GM12891 (cell line): ENCODE data around the gene CCDC63.

Experiments used
- DNase-seq: peaks from one replicate; pipeline ENCODE4 v3.0.0; 2011; ENCODE audit warnings: low spot score; ENCODE audit not compliant: insufficient read length
- FAIRE-seq: peaks from 2 replicates; lab custom pipeline; 2011; peaks lifted over from hg19 to GRCh38; lab: Jason Lieb, UNC
- PAX5 ChIP-seq: IDR thresholded peaks from 2 replicates; pipeline ENCODE4 v1.6.1; 2011; ENCODE audit warnings: low read length, moderate library complexity, mild to moderate bottlenecking; ENCODE audit not compliant: insufficient read depth, severe bottlenecking
- POLR2A ChIP-seq: IDR thresholded peaks from 2 replicates; pipeline ENCODE4 v1.6.1; 2011; ENCODE audit warnings: low read depth, low read length, control low read depth
- POLR2AphosphoS5 ChIP-seq: IDR thresholded peaks from 2 replicates; pipeline ENCODE4 v1.6.1; 2011; ENCODE audit warnings: low read depth, low read length, control low read depth
- POU2F2 ChIP-seq: IDR thresholded peaks from 2 replicates; pipeline ENCODE4 v1.6.1; 2011; ENCODE audit warnings: low read depth, mild to moderate bottlenecking, control low read depth, low read length, moderate library complexity
- SPI1 ChIP-seq: IDR thresholded peaks from 2 replicates; pipeline ENCODE4 v1.6.1; 2011; ENCODE audit warnings: low read depth, low read length, control low read depth
- TAF1 ChIP-seq: IDR thresholded peaks from 2 replicates; pipeline ENCODE4 v1.6.1; 2011; ENCODE audit warnings: low read depth, low read length, control low read depth

Gene CCDC63

DNA sequence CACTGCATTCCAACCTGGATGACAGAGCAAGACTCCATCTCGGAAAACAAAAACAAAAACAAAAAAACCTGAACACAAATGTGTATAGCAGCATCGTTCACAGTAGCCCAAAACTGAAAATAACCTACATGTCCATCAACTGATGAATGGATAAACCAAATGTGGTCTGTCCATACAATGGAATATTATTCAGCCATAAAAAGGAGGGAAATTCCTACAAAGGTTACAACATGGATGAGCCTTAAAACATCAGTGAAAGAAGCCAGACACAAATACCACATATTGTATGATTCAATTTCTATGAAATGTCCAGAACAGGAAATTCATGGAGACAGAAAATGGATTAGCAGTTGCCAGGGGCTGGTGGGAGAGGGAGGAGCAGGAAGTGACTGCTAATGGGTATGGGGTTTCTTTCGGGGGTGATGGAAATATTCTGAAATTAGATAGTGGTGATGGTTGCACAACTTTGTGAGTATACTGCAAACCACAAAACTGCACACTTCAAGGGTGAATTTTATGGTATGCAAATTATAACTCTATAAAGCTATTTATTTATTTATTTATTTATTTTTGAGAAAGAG lies 69.6 kb downstream of the CCDC63 start:
- DNase-seq (no peak), FAIRE-seq (peak; percentile 45)
- no peak for TF ChIP-seq TAF1

- TF ChIP-seq SPI1 (no peak), POLR2A (no peak), PAX5 (no peak), POLR2AphosphoS5 (no peak), POU2F2 (no peak), TAF1 (no peak)
- DNase-seq (no peak), FAIRE-seq (no peak)
Observed at GRCh38 chr12:110917467-110917866, 70.7 kb downstream of the CCDC63 start.

GRCh38 chr12:110917961-110918360 lies 71.2 kb downstream of the CCDC63 start:
- no peak for DNase-seq
- FAIRE-seq: no peak

DNA sequence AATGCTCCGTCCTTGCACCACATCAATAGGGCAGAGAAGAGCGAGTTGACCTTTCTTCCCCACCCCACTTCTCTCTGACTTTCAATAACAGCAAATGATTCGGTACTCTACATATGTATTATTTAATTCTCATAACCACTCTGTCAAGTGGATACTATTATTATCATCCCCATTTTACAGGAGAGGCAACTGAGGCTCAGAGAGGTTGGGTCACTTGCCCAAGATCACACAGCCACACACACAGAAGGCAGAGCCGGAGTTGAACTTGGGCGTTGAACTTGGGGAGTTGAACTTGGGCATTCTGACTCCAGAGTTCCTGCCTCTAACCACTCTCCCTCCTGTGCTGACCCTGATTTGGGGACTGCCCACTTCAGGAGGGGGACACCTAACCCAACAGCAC lies 72.9 kb downstream of the CCDC63 start:
- DNase-seq: no peak
- FAIRE-seq: no peak
- TF ChIP-seq POLR2AphosphoS5: no peak
- TF ChIP-seq POU2F2: no peak
- no peak for TF ChIP-seq SPI1
- no peak for TF ChIP-seq PAX5
- TF ChIP-seq POLR2A: no peak
- no peak for TF ChIP-seq TAF1

More at GRCh38 chr12:110917961-110918360, 71.2 kb downstream of the CCDC63 start:
- TF ChIP-seq SPI1 (no peak), PAX5 (no peak), TAF1 (no peak), POLR2A (no peak), POLR2AphosphoS5 (no peak)

- no peak for DNase-seq
- no peak for TF ChIP-seq POU2F2
- TF ChIP-seq PAX5: no peak
- no peak for TF ChIP-seq SPI1
- no peak for TF ChIP-seq POLR2A
- no peak for TF ChIP-seq TAF1
- no peak for TF ChIP-seq POLR2AphosphoS5
Observed at GRCh38 chr12:110920324-110920910, 73.6 kb downstream of the CCDC63 start, which contains the start of gene MYL2. TSS of gene MYL2 (minus strand) at chr12:110920579. CDS start at chr12:110920529, 50 bp downstream.

GRCh38 chr12:110921262-110921661 lies 74.5 kb downstream of the CCDC63 start:
- DNase-seq: no peak
- no peak for TF ChIP-seq SPI1
- TF ChIP-seq TAF1: no peak
- TF ChIP-seq PAX5: no peak
- TF ChIP-seq POU2F2: no peak
- TF ChIP-seq POLR2A: no peak
- TF ChIP-seq POLR2AphosphoS5: no peak
- no peak for FAIRE-seq

More at GRCh38 chr12:110920324-110920910, 73.6 kb downstream of the CCDC63 start, which contains the start of gene MYL2:
- no peak for FAIRE-seq

- no peak for DNase-seq
- FAIRE-seq: no peak
- TF ChIP-seq PAX5: no peak
- no peak for TF ChIP-seq POLR2A
- TF ChIP-seq POU2F2: no peak
- TF ChIP-seq POLR2AphosphoS5: no peak
- no peak for TF ChIP-seq SPI1
- TF ChIP-seq TAF1: no peak
Observed at GRCh38 chr12:110922652-110923051, 75.9 kb downstream of the CCDC63 start.

GRCh38 chr12:110923192-110923591 lies 76.4 kb downstream of the CCDC63 start:
- no peak for TF ChIP-seq POLR2AphosphoS5
- TF ChIP-seq SPI1: no peak
- no peak for TF ChIP-seq POU2F2
- no peak for TF ChIP-seq TAF1
- TF ChIP-seq PAX5: no peak
- no peak for TF ChIP-seq POLR2A
- no peak for DNase-seq
- no peak for FAIRE-seq

GRCh38 chr12:110923692-110924334 lies 77.0 kb downstream of the CCDC63 start:
- no peak for DNase-seq
- FAIRE-seq: no peak

GRCh38 chr12:110927546-110927945 lies 80.8 kb downstream of the CCDC63 start:
- no peak for TF ChIP-seq SPI1
- no peak for TF ChIP-seq POU2F2
- no peak for TF ChIP-seq TAF1
- TF ChIP-seq PAX5: no peak
- TF ChIP-seq POLR2A: no peak
- no peak for TF ChIP-seq POLR2AphosphoS5
- FAIRE-seq: no peak
- no peak for DNase-seq

More at GRCh38 chr12:110923692-110924334, 77.0 kb downstream of the CCDC63 start:
- TF ChIP-seq POLR2A: no peak
- no peak for TF ChIP-seq POLR2AphosphoS5
- TF ChIP-seq TAF1: no peak
- TF ChIP-seq PAX5: no peak
- TF ChIP-seq POU2F2: no peak
- no peak for TF ChIP-seq SPI1
